IMR-90 (cell line): ENCODE results near the gene CDH26. TPM values are rescaled to one million over a fixed set of nuclear protein-coding genes. Genes with fewer than 3 reads are reported as not detected.

ENCODE experiments used
- ATAC-seq: fragments of 200-7000 bp; cut with Tn5 transposase; 2 replicates; pipeline ENCODE4 v1.9.1; 2020; ENCODE audit warnings: low read depth, mild to moderate bottlenecking, moderate library complexity
- BruUV-seq: library from RNA; stranded (reverse); fragments of 400-500 nt; replicated peaks from 2 replicates; lab custom pipeline; 2021; lab: Mats Ljungman, UMichigan
- CTCF ChIA-PET: fragments of 300-600 bp; formaldehyde crosslinking; extraction: SDS; loops from one replicate; lab custom pipeline; 2021; ENCODE audit warnings: antibody characterized with exemption; lab: Yijun Ruan, JAX
- POLR2A ChIA-PET: fragments of 300-600 bp; sonication (Branson Sonifier 250); formaldehyde crosslinking; loops from one replicate; lab custom pipeline; 2022; ENCODE audit warnings: antibody characterized with exemption; ENCODE audit not compliant: unreplicated experiment; lab: Charles Lee
- DNase-seq: peaks from one replicate; pipeline ENCODE4 v3.0.0; 2013
- H2AFZ ChIP-seq: replicated peaks from 2 replicates; pipeline ENCODE3; 2013; ENCODE audit warnings: low read length, mild to moderate bottlenecking; ENCODE audit not compliant: poor library complexity
- H2AK5ac ChIP-seq: 2 replicates; pipeline ENCODE4 v1.6.1; 2013; ENCODE audit warnings: low read depth, low read length, inconsistent platforms
- H2AK9ac ChIP-seq: replicated peaks from 2 replicates; pipeline ENCODE3; 2013; ENCODE audit warnings: mild to moderate bottlenecking, low read depth, low read length, moderate library complexity; ENCODE audit not compliant: poor library complexity
- H2BK120ac ChIP-seq: 2 replicates; pipeline ENCODE4 v1.6.1; 2013; ENCODE audit warnings: low read depth, low read length, inconsistent platforms
- H2BK15ac ChIP-seq: 3 replicates; pipeline ENCODE4 v1.6.1; 2013; ENCODE audit warnings: low read depth, low read length, inconsistent platforms
- H2BK20ac ChIP-seq: 2 replicates; pipeline ENCODE4 v1.6.1; 2013; ENCODE audit warnings: low read depth, mild to moderate bottlenecking, inconsistent platforms, low read length, moderate library complexity
- H2BK5ac ChIP-seq: 2 replicates; pipeline ENCODE4 v1.6.1; 2013; ENCODE audit warnings: mild to moderate bottlenecking, low read depth, low read length, inconsistent platforms; ENCODE audit not compliant: poor library complexity, severe bottlenecking
- H3K14ac ChIP-seq: replicated peaks from 2 replicates; pipeline ENCODE4 v1.6.1; 2013; ENCODE audit warnings: low read depth, low read length, inconsistent platforms
- H3K18ac ChIP-seq: 2 replicates; pipeline ENCODE4 v1.6.1; 2013; ENCODE audit warnings: low read depth, low read length, control low read depth
- H3K23ac ChIP-seq: 2 replicates; pipeline ENCODE4 v1.6.1; 2013; ENCODE audit warnings: low read depth, low read length, inconsistent platforms
- H3K27ac ChIP-seq: 2 replicates; pipeline ENCODE4 v1.5.1; 2013; ENCODE audit warnings: mild to moderate bottlenecking, control low read depth, low read length; ENCODE audit not compliant: insufficient read depth
- H3K27me3 ChIP-seq: 2 replicates; pipeline ENCODE4 v1.6.1; 2013; ENCODE audit warnings: low read length; ENCODE audit not compliant: control insufficient read depth, insufficient read depth
- H3K36me3 ChIP-seq: 2 replicates; pipeline ENCODE4 v1.6.1; 2013; ENCODE audit warnings: low read length, mixed read lengths; ENCODE audit not compliant: control insufficient read depth, insufficient read depth
- H3K4ac ChIP-seq: 2 replicates; pipeline ENCODE4 v1.6.1; 2013; ENCODE audit warnings: low read depth, low read length, inconsistent platforms
- H3K4me1 ChIP-seq: 2 replicates; pipeline ENCODE4 v1.6.1; 2013; ENCODE audit warnings: low read length, mixed read lengths; ENCODE audit not compliant: control insufficient read depth, insufficient read depth
- H3K4me2 ChIP-seq: 2 replicates; pipeline ENCODE4 v1.6.1; 2013; ENCODE audit warnings: low read depth, mild to moderate bottlenecking, control low read depth, low read length, moderate library complexity
- H3K4me3 ChIP-seq: 2 replicates; pipeline ENCODE4 v1.5.1; 2013; ENCODE audit warnings: low read depth, mild to moderate bottlenecking, control low read depth, low read length, moderate library complexity; ENCODE audit not compliant: insufficient read depth
- H3K56ac ChIP-seq: 2 replicates; pipeline ENCODE4 v1.6.1; 2013; ENCODE audit warnings: low read length, inconsistent platforms; ENCODE audit not compliant: insufficient read depth; ENCODE audit errors: extremely low read depth
- H3K79me1 ChIP-seq, 2 experiments: 2 replicates each; pipeline ENCODE4 v1.6.1; 2013; ENCODE audit warnings: low read length in 2 of 2, inconsistent platforms in 1 of 2, low read depth in 1 of 2
- H3K9ac ChIP-seq: 2 replicates; pipeline ENCODE4 v1.6.1; 2013; ENCODE audit warnings: low read depth, low read length, control low read depth
- H3K9me1 ChIP-seq: 2 replicates; pipeline ENCODE4 v1.6.1; 2013; ENCODE audit warnings: low read length, inconsistent platforms; ENCODE audit not compliant: insufficient read depth
- H3K9me3 ChIP-seq: 2 replicates; pipeline ENCODE4 v1.6.1; 2013; ENCODE audit warnings: low read length; ENCODE audit not compliant: control insufficient read depth, insufficient read depth
- H4K20me1 ChIP-seq: 2 replicates; pipeline ENCODE4 v1.6.1; 2013; ENCODE audit warnings: low read length, inconsistent platforms; ENCODE audit not compliant: insufficient read depth
- H4K5ac ChIP-seq: 2 replicates; pipeline ENCODE4 v1.6.1; 2013; ENCODE audit warnings: mild to moderate bottlenecking, low read depth, low read length, control low read depth
- H4K8ac ChIP-seq, 2 experiments: 2 replicates each; pipeline ENCODE4 v1.6.1; 2013; ENCODE audit warnings: low read depth in 2 of 2, low read length in 2 of 2, control low read depth in 1 of 2, inconsistent platforms in 1 of 2
- H4K91ac ChIP-seq: 2 replicates; pipeline ENCODE4 v1.6.1; 2013; ENCODE audit warnings: low read depth, low read length, inconsistent platforms; ENCODE audit not compliant: insufficient read depth
- POLR2A ChIP-seq: IDR thresholded peaks from 2 replicates; pipeline ENCODE4 v1.6.1; 2012; ENCODE audit warnings: mild to moderate bottlenecking, low read depth, low read length
- SMC3 ChIP-seq: fragments of 150-350 bp; IDR thresholded peaks from 2 replicates; pipeline ENCODE4 v1.6.1; 2016; ENCODE audit warnings: low read depth, mild to moderate bottlenecking, antibody characterized with exemption, low read length, moderate library complexity
- USF2 ChIP-seq: fragments of 150-350 bp; IDR thresholded peaks from 2 replicates; pipeline ENCODE4 v1.6.1; 2017; ENCODE audit warnings: mild to moderate bottlenecking, antibody characterized with exemption, low read length, low read depth
- WGBS, 2 experiments: methylation state at CpG; one replicate each; pipeline versions ENCODE4 v1.1.5 to v1.1.7; 2013; ENCODE audit warnings: missing lambda C conversion rate in 2 of 2; ENCODE audit not compliant: insufficient read length in 1 of 2; ENCODE audit errors: extremely low coverage in 2 of 2; 5-methylcytosine and 5-hydroxymethylcytosine counted together
- dilution Hi-C: fragments of 300-500 bp; cut with HindIII; formaldehyde crosslinking; loops from one replicate; pipeline ENCODE4 v1.14.3; 2018; ENCODE audit warnings: low sequenced_read_pairs; ENCODE audit not compliant: unreplicated experiment
- in situ Hi-C: fragments of 300-500 bp; cut with MboI; formaldehyde crosslinking; loops from 3 replicates; pipeline ENCODE4 v1.14.3; 2019; ENCODE audit warnings: low sequenced_read_pairs, inconsistent platforms, mixed read lengths
- intact Hi-C: fragments of 100-400 bp; cut with micrococcal nuclease; formaldehyde crosslinking; loops from 2 replicates; pipeline ENCODE4 v1.10.0; 2022
- polyA plus RNA-seq, 3 experiments: library from polyadenylated mRNA; depleted of rRNA; stranded (reverse); fragments of >200 nt; gene quantifications; 2 replicates each; pipeline ENCODE4 v1.2.3, GENCODE V29; 2012; ENCODE audit warnings: low replicate concordance in 1 of 3
- total RNA-seq: library from RNA; depleted of rRNA; stranded (reverse); fragments of >200 nt; gene quantifications from 2 replicates; pipeline ENCODE4 v1.2.3, GENCODE V29; 2012

The CDH26 gene
- total and polyA plus RNA-seq, 2 of the 4 experiments (the other 2 are of a cell fraction) = not detected

GRCh38 chr20:59984541-59984940, 26.3 kb downstream of the CDH26 start:
- no peak overlapping the region for H3K9ac ChIP-seq

More at GRCh38 chr20:59984541-59984940, 26.3 kb downstream of the CDH26 start:
- intact Hi-C loops = no loop called here
- CTCF ChIA-PET = no interaction called here
- Histone ChIP-seq H4K5ac (no peak overlapping the region), H3K56ac (no peak overlapping the region), H3K4me1 (no peaks in the 10 kb centered on the region), H4K91ac (no peak overlapping the region), H3K9me3 (no peaks in the 10 kb centered on the region), H2AK9ac (no peak overlapping the region), H3K36me3 (no peaks in the 10 kb centered on the region), H2BK120ac (no peak overlapping the region), H3K79me1 (no peaks in the 10 kb centered on the region), H3K9me1 (no peaks in the 10 kb centered on the region), H3K4me3 (no peak overlapping the region), H3K4ac (no peak overlapping the region), H4K20me1 (no peaks in the 10 kb centered on the region), H2AFZ (no peak overlapping the region), H3K27me3 (peaks cover 2% of the 10 kb centered on the region; the same call in 1 of the 2 replicates), H3K14ac (no peak overlapping the region), H3K4me2 (no peak overlapping the region), H3K23ac (no peak overlapping the region), H2BK5ac (no peak overlapping the region), H2AK5ac (no peak overlapping the region), H3K27ac (no peak overlapping the region), H2BK15ac (no peak overlapping the region), H2BK20ac (no peak overlapping the region), H3K18ac (no peak overlapping the region), H4K8ac (no peak overlapping the region)
- no peak for ATAC-seq
- no TSS peak for BruUV-seq
- POLR2A ChIA-PET = no interaction called here
- in situ Hi-C loops = no loop called here
- no peak for TF ChIP-seq SMC3
- TF ChIP-seq USF2 = no peak
- TF ChIP-seq POLR2A = no peak
- DNase-seq = no peak
- dilution Hi-C loops = no loop called here
- no CpG with 5 or more reads among the region's 4 CpGs for WGBS, 2 experiments
